Measurements from ENCODE around the gene CDC27.
"Not testable (repeated sequence)": the region's sequence is repeated elsewhere in the genome, so short reads cannot be mapped to it uniquely, and the experiment has no call there.

The CDC27 gene

DNA sequence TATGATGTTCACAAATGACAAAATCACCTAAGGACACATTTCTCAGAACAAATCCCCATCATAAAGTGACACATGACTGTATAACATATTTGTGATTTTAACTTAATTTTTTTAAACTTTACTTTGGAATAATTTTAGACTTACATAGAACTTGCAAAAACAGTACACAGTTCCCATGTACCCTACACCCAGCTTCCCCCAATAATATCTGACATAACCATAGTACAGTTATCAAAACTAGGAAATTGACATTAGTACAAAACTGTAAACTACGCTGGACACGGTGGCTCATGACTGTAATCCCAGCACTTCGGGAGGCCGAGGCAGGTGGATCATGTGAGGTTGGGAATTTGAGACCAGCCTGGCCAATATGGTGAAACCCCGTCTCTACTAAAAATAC, 24.8 kb downstream of the CDC27 start:
- TF ChIP-seq, protein P1, sequence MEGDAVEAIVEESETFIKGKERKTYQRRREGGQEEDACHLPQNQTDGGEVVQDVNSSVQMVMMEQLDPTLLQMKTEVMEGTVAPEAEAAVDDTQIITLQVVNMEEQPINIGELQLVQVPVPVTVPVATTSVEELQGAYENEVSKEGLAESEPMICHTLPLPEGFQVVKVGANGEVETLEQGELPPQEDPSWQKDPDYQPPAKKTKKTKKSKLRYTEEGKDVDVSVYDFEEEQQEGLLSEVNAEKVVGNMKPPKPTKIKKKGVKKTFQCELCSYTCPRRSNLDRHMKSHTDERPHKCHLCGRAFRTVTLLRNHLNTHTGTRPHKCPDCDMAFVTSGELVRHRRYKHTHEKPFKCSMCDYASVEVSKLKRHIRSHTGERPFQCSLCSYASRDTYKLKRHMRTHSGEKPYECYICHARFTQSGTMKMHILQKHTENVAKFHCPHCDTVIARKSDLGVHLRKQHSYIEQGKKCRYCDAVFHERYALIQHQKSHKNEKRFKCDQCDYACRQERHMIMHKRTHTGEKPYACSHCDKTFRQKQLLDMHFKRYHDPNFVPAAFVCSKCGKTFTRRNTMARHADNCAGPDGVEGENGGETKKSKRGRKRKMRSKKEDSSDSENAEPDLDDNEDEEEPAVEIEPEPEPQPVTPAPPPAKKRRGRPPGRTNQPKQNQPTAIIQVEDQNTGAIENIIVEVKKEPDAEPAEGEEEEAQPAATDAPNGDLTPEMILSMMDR (IDR thresholded peaks at IDR 0.05; ENCODE audit: low read depth, low read length, missing control alignments) = no peak
- H3K4me3 ChIP-seq (ENCODE audit: low read depth, low read length) = no peak overlapping the region
- H3K27ac ChIP-seq = no peak overlapping the region
- in situ Hi-C loops (cut with HindIII; ENCODE audit: low pct_ligation_motif_present, low sequenced_read_pairs) = no loop called here
- DNase-seq = no peak
- peaks cover 34% of the 10 kb centered on the region for H3K36me3 ChIP-seq (replicated peaks)
- no peaks in the 10 kb centered on the region for H3K27me3 ChIP-seq (replicated peaks)

DNA sequence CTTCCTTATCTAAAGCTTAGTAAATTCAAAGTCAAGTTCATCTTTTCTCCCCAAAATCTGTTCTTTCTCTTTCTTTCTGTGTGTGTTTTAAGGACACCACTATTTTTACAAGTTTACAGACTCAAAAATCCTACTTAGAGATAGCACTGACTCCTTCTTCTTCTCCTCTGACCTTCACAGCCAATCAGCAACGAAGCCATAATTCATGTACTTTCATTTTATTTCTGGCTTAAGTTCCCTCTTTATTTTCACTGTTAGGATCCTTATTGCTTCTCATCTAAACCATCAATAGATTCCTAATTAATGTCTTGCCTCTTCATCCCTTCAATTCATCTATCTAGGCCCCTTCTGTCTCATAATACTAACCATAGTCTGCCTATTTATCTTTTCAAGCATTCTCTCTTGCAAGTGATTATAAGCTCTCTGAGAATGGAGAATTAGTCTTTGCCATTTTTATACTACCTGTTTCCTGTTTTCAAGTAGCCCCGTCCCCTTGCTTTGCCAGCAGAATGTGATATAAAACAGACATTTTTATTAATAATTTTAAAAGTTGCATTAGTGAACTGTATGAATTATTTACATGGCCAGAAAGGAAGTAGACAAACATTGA, 27.0 kb downstream of the CDC27 start:
- H3K4me3 ChIP-seq (ENCODE audit: low read depth, low read length) = no peak overlapping the region
- TF ChIP-seq, protein P1 (IDR thresholded peaks at IDR 0.05; ENCODE audit: low read depth, low read length, missing control alignments) = no peak
- in situ Hi-C loops (cut with HindIII; ENCODE audit: low pct_ligation_motif_present, low sequenced_read_pairs) = no loop called here
- no peak for DNase-seq
- no peaks in the 10 kb centered on the region for H3K27me3 ChIP-seq (replicated peaks)
- no peak overlapping the region for H3K27ac ChIP-seq
- peaks cover 30% of the 10 kb centered on the region for H3K36me3 ChIP-seq (replicated peaks)

DNA sequence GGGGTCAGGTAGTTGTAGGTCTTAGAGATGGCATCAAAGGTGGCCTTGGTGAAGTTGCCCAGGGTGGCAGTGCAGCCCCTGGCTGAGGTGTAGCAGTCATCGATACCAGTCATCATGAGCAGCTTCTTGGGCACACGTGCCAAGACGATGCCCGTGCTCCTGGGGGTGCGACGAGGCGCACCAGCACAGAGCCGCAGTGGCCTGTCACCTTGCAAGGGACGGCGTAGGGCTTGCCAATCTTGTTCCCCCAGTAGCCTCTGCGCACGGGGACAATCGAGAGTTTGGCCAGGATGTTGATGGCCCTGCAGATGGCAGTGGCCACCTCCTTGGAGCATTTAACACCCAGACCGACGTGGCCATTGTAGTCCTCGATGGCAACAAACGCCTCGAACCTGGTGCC, 29.8 kb downstream of the CDC27 start:
- in situ Hi-C loops (cut with HindIII; ENCODE audit: low pct_ligation_motif_present, low sequenced_read_pairs) = no loop called here
- TF ChIP-seq, protein P1 (IDR thresholded peaks at IDR 0.05; ENCODE audit: low read depth, low read length, missing control alignments) = no peak
- no peak for DNase-seq
- Histone ChIP-seq H3K36me3 (replicated peaks) (peaks cover 51% of the 10 kb centered on the region), H3K27me3 (replicated peaks) (no peaks in the 10 kb centered on the region), H3K4me3 (ENCODE audit: low read depth, low read length) (no peak overlapping the region), H3K27ac (no peak overlapping the region)

DNA sequence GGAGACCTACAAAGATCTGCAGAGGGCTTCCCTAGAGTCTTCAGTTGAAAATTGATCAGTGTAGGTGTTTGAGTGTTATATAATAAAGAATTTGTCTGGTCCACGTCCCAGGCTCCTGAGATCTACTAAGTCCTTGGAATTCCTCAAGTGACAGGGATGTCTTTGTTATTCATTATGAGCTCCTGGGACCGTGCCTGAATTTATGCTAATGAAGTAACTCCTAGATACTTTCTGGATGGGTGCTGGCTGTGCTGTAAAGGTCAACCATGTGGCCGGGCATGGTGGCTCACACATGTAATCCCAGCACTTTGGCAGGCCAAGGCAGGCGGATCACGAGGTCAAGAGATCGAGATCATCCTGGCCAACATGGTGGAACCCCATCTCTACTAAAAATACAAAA, 43.7 kb downstream of the CDC27 start:
- peaks cover 62% of the 10 kb centered on the region for H3K36me3 ChIP-seq (replicated peaks)
- no peaks in the 10 kb centered on the region for H3K27me3 ChIP-seq (replicated peaks)
- no peak overlapping the region for H3K4me3 ChIP-seq (ENCODE audit: low read depth, low read length)
- in situ Hi-C loops (cut with HindIII; ENCODE audit: low pct_ligation_motif_present, low sequenced_read_pairs) = no loop called here
- TF ChIP-seq, protein P1 (IDR thresholded peaks at IDR 0.05; ENCODE audit: low read depth, low read length, missing control alignments) = no peak
- H3K27ac ChIP-seq = no peak overlapping the region
- DNase-seq = no peak

DNA sequence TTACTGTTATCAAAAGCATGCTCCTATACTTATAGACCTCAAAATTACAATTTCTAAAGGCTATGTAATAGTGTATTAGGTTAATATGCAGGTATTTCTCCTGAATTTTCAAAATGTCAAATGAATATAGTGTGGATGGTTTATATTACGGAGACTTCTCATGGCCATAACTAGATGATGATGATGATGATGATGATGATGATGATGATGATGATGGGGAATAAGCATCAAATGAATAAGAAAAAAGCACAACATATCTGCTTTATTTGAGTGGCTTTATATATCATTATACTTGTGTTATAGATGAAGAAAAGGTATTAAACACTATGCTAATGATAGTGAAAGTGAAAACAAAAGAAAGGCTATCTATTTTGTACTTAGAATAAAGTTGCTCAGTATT, 53.9 kb downstream of the CDC27 start:
- Histone ChIP-seq H3K4me3 (ENCODE audit: low read depth, low read length) (no peak overlapping the region), H3K27ac (no peak overlapping the region), H3K27me3 (replicated peaks) (no peaks in the 10 kb centered on the region), H3K36me3 (replicated peaks) (peaks cover 41% of the 10 kb centered on the region)
- in situ Hi-C loops (cut with HindIII; ENCODE audit: low pct_ligation_motif_present, low sequenced_read_pairs) = no loop called here
- DNase-seq = no peak
- TF ChIP-seq, protein P1 (IDR thresholded peaks at IDR 0.05; ENCODE audit: low read depth, low read length, missing control alignments) = no peak

DNA sequence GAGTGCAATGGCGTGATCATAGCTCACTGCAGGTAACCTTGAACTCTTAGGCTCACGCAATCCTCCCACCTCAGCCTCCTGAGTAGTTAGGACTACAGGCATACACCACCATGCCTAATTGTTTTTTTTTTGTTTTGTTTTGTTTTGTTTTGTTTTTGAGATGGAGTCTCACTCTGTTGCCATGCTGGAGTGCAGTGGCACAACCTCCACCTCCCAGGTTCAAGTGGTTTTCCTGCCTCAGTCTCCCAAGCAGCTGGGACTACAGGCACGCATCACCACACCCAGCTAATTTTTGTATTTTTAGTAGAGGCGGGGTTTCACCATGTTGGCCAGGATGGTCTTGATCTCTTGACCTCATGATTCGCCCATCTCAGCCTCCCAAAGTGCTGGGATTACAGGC, 54.7 kb downstream of the CDC27 start:
- DNase-seq; in situ Hi-C loops (cut with HindIII; ENCODE audit: low pct_ligation_motif_present, low sequenced_read_pairs); H3K4me3 ChIP-seq (ENCODE audit: low read depth, low read length); H3K27me3 ChIP-seq (replicated peaks); H3K27ac ChIP-seq: not testable (repeated sequence)
- H3K36me3 ChIP-seq (replicated peaks) = peaks cover 42% of the 10 kb centered on the region

Data from brain microvascular endothelial cell (primary cell).